Upper lobe of left lung (tissue), 6 donors: ENCODE measurements around the gene DIP2C. TPM values are rescaled to one million over a fixed set of nuclear protein-coding genes. Genes with fewer than 3 reads are reported as not detected.

ENCODE experiments used
- ATAC-seq, 2 donors: fragments of 200-7000 bp; cut with Tn5 transposase; one replicate each; pipeline ENCODE4 v1.9.1; 2022; ENCODE audit warnings: mild to moderate bottlenecking in 2 of 2, moderate library complexity in 2 of 2; ENCODE audit not compliant: low FRiP score in 2 of 2
- DNase-seq, 2 donors: peaks; one replicate each; pipeline ENCODE4 v3.0.0-alpha.2; 2019 to 2020
- H3K27ac ChIP-seq, 4 donors: fragments of 200-600 bp; sonication (generic); one replicate each; pipeline ENCODE4 v1.5.1; 2016 to 2019
- H3K27me3 ChIP-seq, 4 donors: fragments of 200-600 bp; sonication (generic); one replicate each; pipeline ENCODE4 v1.5.1; 2017 to 2019
- H3K36me3 ChIP-seq, 4 donors: fragments of 200-600 bp; sonication (generic); one replicate each; pipeline ENCODE4 v1.5.1; 2016 to 2019
- H3K4me1 ChIP-seq, 4 donors: fragments of 200-600 bp; sonication (generic); one replicate each; pipeline ENCODE4 v1.5.1; 2018 to 2019
- H3K4me3 ChIP-seq, 4 donors: fragments of 200-600 bp; sonication (generic); one replicate each; pipeline ENCODE4 v1.5.1; 2017 to 2019; ENCODE audit warnings: mild to moderate bottlenecking in 2 of 4, moderate library complexity in 1 of 4
- H3K9me3 ChIP-seq, 4 donors: fragments of 200-600 bp; sonication (generic); one replicate each; pipeline ENCODE4 v1.5.1; 2018 to 2019
- EP300 ChIP-seq, 4 donors: sonication (generic); formaldehyde crosslinking; IDR thresholded peaks; one replicate each; pipeline ENCODE4 v1.5.1; 2017; ENCODE audit warnings: antibody characterized with exemption in 4 of 4, control low read depth in 2 of 4
- POLR2A ChIP-seq, 4 donors: fragments of 450-650 bp; IDR thresholded peaks; one replicate each; pipeline ENCODE4 v1.5.1; 2016 to 2017; ENCODE audit warnings: antibody characterized with exemption in 4 of 4, mild to moderate bottlenecking in 2 of 4
- POLR2AphosphoS5 ChIP-seq, 2 donors: sonication (generic); formaldehyde crosslinking; IDR thresholded peaks; one replicate each; pipeline ENCODE4 v1.5.1; 2017; ENCODE audit warnings: antibody characterized with exemption in 2 of 2
- WGBS, 2 donors: methylation state at CpG; one replicate each; pipeline ENCODE4 v1.1.5; 2017 to 2018; 5-methylcytosine and 5-hydroxymethylcytosine counted together
- total RNA-seq, 6 donors: library from RNA; depleted of rRNA in 4 of 6; stranded (reverse); fragments of >200 nt in 4 of 6; gene quantifications; one replicate each; pipeline versions ENCODE4 v1.1.0 to v1.2.1, GENCODE V29; 2016 to 2021
- TF ChIP-seq, protein P1 (sequence below), 6 experiments: fragments of 450-650 bp in 4 of 6; fragments of 200-600 bp in 2 of 6; sonication (generic) in 2 of 6; IDR thresholded peaks; one replicate each; pipeline ENCODE4 v1.5.1; 2016 to 2019; ENCODE audit warnings: antibody characterized with exemption in 6 of 6
- donor health status: DM: no; HTN: no; CAD: no; lungs with moderate emphysema.
- donor health status: DM: no; HTN: yes; CAD: no; lungs with severe emphysema.

The DIP2C gene
- total RNA-seq, 6 donors from 2014 or later, result 11.6 to 32.5 (median 14.7) TPM

DNA sequence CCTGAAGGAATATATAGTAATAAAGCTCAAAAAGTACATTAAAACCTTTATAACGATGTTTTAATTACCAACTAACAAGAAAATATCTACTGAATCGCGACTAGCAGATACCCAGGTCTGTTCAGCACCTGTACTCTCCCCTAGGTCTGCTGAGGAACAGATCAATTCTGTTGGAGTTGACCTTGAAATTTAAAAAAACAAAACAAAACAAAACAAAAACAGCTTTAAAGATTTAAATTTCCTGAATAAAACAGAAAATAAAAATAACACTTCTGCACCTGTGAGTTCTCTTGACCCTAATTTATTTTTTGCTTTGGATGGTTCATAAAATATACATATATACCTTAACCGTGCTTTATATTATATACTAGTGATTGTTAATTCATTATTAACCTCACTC lies 24.6 kb downstream of the DIP2C start:
- no peaks in the 10 kb centered on the region for H3K27me3 ChIP-seq
- H3K4me3 ChIP-seq, result no peak overlapping the region
- no peak for TF ChIP-seq POLR2A (IDR thresholded peaks at IDR 0.05)
- no peak for TF ChIP-seq EP300 (IDR thresholded peaks at IDR 0.05)
- TF ChIP-seq POLR2AphosphoS5 (IDR thresholded peaks at IDR 0.05), result no peak
- TF ChIP-seq, protein P1, sequence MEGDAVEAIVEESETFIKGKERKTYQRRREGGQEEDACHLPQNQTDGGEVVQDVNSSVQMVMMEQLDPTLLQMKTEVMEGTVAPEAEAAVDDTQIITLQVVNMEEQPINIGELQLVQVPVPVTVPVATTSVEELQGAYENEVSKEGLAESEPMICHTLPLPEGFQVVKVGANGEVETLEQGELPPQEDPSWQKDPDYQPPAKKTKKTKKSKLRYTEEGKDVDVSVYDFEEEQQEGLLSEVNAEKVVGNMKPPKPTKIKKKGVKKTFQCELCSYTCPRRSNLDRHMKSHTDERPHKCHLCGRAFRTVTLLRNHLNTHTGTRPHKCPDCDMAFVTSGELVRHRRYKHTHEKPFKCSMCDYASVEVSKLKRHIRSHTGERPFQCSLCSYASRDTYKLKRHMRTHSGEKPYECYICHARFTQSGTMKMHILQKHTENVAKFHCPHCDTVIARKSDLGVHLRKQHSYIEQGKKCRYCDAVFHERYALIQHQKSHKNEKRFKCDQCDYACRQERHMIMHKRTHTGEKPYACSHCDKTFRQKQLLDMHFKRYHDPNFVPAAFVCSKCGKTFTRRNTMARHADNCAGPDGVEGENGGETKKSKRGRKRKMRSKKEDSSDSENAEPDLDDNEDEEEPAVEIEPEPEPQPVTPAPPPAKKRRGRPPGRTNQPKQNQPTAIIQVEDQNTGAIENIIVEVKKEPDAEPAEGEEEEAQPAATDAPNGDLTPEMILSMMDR (IDR thresholded peaks at IDR 0.05), result no peak
- WGBS, 2 donors, result 95 to 97% methylated on average over 4 of the region's 4 CpGs
- ATAC-seq (no peak), DNase-seq (no peak)
- H3K36me3 ChIP-seq, result no peaks in the 10 kb centered on the region
- no peaks in the 10 kb centered on the region for H3K9me3 ChIP-seq
- peaks cover 0 to 4% (median 0%) of the 10 kb centered on the region in 4 donors for H3K4me1 ChIP-seq
- no peak overlapping the region for H3K27ac ChIP-seq

DNA sequence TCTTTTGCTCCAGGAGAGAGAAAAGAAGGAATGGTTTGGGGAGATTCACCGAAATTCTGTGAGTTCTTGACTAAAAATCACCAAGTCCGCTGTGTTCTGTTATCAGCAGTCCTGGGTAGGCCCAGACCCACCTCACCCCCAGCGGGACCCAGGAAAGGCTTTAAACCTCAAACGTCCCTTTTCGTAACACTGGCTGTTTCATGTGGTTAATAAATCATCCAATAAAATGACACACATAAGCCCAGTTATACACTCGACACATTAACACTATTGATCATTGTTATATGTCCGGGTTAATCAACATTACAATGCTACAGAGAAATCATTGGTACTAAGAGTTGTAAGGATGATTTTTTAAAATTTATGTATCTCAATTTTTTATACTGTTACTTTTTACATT lies 25.2 kb downstream of the DIP2C start:
- peaks cover 0 to 4% (median 3%) of the 10 kb centered on the region in 4 donors for H3K4me1 ChIP-seq
- no peak overlapping the region for H3K27ac ChIP-seq
- H3K4me3 ChIP-seq, result no peak overlapping the region
- TF ChIP-seq EP300 (IDR thresholded peaks at IDR 0.05) (no peak), POLR2A (IDR thresholded peaks at IDR 0.05) (no peak), POLR2AphosphoS5 (IDR thresholded peaks at IDR 0.05) (no peak)
- TF ChIP-seq, protein P1 (IDR thresholded peaks at IDR 0.05), result no peak
- no peaks in the 10 kb centered on the region for H3K27me3 ChIP-seq
- no peak for DNase-seq
- WGBS, 2 donors, result 89 to 92% methylated on average over 7 of the region's 7 CpGs
- ATAC-seq, result no peak
- no peaks in the 10 kb centered on the region for H3K36me3 ChIP-seq
- H3K9me3 ChIP-seq, result no peaks in the 10 kb centered on the region

DNA sequence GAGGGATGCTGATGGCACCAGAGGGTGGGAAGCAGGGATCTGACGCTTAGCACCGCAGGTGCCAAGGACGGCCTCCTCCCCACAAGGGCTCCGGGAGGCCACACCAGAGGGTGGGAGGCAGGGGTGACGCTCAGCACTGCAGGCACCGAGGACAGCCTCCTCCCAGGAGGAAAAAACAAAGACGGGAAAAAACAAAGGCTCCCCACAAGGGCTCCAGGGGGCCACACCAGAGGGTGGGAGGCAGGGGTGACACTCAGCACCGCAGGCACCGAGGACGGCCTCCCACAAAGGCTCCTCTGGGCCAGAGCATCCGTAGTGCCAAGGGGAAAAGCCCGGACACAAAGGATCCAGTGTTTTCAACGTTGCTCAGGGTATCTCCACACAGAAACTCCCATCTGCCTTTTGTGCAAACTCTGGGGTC lies 25.6 kb downstream of the DIP2C start:
- no peak for DNase-seq
- no peak for ATAC-seq
- no peak overlapping the region for H3K4me3 ChIP-seq
- H3K36me3 ChIP-seq, result no peaks in the 10 kb centered on the region
- 69 to 77% methylated on average over 11 to 13 of the region's 13 CpGs for WGBS, 2 donors
- H3K9me3 ChIP-seq, result no peaks in the 10 kb centered on the region
- H3K27me3 ChIP-seq, result no peaks in the 10 kb centered on the region
- no peak overlapping the region for H3K27ac ChIP-seq
- peaks cover 0 to 7% (median 4%) of the 10 kb centered on the region in 4 donors for H3K4me1 ChIP-seq
- TF ChIP-seq, protein P1 (IDR thresholded peaks at IDR 0.05), result no peak
- TF ChIP-seq POLR2A (IDR thresholded peaks at IDR 0.05), result no peak
- TF ChIP-seq EP300 (IDR thresholded peaks at IDR 0.05), result no peak
- no peak for TF ChIP-seq POLR2AphosphoS5 (IDR thresholded peaks at IDR 0.05)

- H3K4me3 ChIP-seq, result no peak overlapping the region
- peaks cover 0 to 7% (median 4%) of the 10 kb centered on the region in 4 donors for H3K4me1 ChIP-seq
- H3K27ac ChIP-seq, result no peak overlapping the region
- ATAC-seq, result no peak
- H3K27me3 ChIP-seq, result no peaks in the 10 kb centered on the region
- WGBS, 2 donors, result 91 to 96% methylated on average over 9 of the region's 9 CpGs
- no peak for DNase-seq
- H3K9me3 ChIP-seq, result no peaks in the 10 kb centered on the region
- no peaks in the 10 kb centered on the region for H3K36me3 ChIP-seq
- TF ChIP-seq, protein P1 (IDR thresholded peaks at IDR 0.05), result no peak
- TF ChIP-seq POLR2AphosphoS5 (IDR thresholded peaks at IDR 0.05) (no peak), POLR2A (IDR thresholded peaks at IDR 0.05) (no peak), EP300 (IDR thresholded peaks at IDR 0.05) (no peak)
Measured at GRCh38 chr10:663466-663751, 26.1 kb downstream of the DIP2C start.

GRCh38 chr10:662686-663465 lies 26.6 kb downstream of the DIP2C start:
- Histone ChIP-seq H3K27ac (no peak overlapping the region), H3K9me3 (no peaks in the 10 kb centered on the region), H3K4me3 (no peak overlapping the region), H3K27me3 (no peaks in the 10 kb centered on the region), H3K4me1 (peaks cover 0 to 7% (median 4%) of the 10 kb centered on the region in 4 donors), H3K36me3 (no peaks in the 10 kb centered on the region)
- ATAC-seq (no peak), DNase-seq (no peak)
- TF ChIP-seq, protein P1 (IDR thresholded peaks at IDR 0.05), result no peak
- TF ChIP-seq EP300 (IDR thresholded peaks at IDR 0.05) (no peak), POLR2AphosphoS5 (IDR thresholded peaks at IDR 0.05) (no peak)
- 82 to 87% methylated on average over 11 of the region's 11 CpGs for WGBS, 2 donors
